GM21390 (cell line): Measurements from ENCODE around the gene ZNF592.

Source experiments
- ATAC-seq: cut with Tn5 transposase; IDR thresholded peaks from one replicate; pipeline ENCODE4 v1.9.1; 2021; ENCODE audit not compliant: unreplicated experiment

ZNF592 gene

DNA sequence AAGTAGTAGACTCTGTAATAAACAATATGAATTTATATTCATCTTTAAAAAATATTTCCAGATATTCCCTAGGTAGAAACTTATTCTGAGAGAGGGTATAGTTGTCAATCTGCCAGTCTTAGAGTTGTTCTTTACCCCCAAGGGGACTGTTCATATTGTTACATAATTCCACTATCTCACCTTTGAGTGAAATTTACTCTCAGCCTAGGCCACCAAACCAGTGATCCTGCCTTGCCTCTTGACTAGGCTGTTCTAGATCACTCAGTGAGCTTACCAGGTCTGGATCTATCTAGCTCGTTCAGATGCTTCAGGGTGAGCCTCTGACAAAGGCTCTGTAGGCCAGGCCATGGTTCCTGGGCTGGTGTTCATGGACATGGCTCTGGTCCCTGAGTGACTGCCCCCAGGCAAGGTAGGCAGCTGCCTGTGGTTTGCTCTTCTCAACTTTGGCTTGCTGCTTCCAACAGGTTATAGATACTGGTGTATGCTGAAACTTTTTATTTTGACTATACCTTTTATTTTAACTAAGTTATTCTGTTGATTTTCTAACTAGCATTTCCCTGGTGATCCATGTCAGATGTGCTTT is 27.6 kb downstream of the ZNF592 start:
- ATAC-seq, result no peak

DNA sequence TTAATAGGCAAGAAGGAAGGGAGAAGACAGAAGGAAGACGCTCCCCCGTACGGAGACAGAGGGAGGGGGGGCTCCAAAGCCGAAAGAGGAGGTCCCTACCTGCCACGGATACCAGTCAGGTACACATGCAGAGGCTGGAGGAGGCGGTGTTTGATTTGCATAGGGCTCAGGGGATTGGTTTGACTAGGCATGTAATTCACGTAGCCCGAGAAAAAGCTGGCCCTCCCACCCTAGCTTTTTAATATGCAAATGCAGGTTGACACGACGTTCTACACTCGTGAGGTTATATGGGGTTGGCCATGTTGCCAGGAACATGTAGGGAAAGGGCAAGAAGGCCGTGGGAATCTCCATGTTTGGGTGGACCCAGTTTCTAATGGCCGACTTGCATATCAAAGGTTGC is 29.8 kb downstream of the ZNF592 start:
- no peak for ATAC-seq

DNA sequence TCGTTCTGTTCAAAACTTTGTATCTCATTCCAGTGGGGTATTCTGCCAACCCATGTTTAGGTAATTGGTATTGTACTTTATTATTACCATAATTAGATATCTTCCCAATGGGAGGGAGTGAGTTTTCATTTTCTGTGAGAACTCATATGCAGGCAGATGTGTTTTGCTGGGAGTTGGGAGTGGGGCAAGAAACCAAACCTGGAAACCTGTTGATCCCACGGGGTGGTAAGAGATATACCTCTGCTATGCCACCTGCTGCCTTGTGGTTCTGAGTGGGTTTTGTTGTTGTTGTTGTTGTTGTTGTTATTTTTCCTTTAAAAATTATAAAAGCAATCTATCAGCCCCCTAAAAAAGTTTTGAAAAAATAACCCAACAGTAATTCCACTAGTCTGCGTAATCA is 32.1 kb downstream of the ZNF592 start:
- no peak for ATAC-seq

DNA sequence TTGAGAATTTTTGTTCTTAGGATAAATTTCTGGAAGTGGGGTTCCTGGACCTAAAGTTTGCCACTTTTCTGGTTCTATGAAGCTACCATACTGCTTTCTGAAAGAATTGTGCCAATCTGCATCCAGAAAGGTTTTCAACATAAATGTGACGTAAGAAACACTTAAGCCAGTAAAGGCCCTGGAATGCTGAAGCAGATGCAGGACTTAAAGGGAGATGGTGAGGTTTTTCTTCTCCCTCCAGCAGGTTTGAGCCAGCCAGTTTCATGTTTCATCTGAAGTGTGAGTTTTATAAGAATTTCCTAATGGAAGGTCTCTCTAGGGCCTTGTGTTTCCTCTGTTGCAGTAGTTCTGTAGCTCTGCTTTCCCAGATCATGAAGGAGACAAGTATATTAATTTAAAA is 33.1 kb downstream of the ZNF592 start:
- ATAC-seq, result no peak

DNA sequence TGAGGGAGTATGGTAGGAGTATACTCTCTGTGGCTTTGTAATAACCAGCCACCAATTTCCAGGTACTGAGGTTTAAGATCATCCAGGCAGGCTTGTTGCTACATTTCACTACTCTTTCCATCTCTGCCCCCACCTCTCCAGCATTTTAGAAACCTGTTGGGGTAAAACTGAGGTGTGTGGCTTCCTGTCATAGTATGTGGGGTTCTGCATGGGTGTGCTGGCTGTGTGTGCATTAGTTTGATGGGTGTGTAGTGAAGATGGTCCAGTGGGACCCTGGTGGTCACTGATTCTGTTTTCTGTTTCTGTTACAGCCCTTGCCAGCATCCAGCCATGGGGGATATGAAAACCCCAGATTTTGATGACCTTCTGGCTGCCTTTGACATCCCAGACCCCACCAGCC is 34.0 kb downstream of the ZNF592 start:
- ATAC-seq, result no peak

DNA sequence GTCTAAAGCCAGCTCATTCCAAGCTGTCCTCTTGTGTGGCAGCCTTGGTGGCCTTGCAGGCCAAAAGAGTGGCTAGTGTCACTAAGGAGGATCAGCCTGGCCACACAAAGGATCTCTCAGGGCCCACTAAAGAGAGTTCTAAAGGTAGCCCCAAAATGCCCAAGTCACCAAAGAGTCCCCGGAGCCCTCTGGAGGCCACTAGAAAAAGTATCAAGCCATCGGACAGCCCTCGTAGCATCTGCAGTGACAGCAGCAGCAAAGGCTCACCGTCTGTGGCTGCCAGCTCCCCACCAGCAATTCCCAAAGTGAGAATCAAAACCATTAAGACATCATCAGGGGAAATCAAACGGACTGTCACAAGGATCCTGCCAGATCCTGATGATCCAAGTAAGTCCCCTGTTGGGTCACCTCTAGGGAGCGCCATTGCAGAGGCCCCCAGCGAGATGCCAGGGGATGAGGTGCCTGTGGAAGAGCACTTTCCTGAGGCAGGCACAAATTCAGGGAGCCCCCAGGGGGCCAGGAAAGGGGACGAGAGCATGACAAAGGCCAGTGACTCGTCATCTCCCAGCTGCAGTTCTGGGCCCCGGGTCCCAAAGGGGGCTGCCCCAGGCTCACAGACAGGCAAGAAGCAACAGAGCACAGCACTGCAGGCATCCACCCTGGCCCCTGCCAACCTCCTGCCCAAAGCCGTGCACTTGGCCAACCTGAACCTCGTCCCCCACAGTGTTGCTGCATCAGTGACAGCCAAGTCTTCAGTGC is 35.3 kb downstream of the ZNF592 start:
- ATAC-seq, result no peak

DNA sequence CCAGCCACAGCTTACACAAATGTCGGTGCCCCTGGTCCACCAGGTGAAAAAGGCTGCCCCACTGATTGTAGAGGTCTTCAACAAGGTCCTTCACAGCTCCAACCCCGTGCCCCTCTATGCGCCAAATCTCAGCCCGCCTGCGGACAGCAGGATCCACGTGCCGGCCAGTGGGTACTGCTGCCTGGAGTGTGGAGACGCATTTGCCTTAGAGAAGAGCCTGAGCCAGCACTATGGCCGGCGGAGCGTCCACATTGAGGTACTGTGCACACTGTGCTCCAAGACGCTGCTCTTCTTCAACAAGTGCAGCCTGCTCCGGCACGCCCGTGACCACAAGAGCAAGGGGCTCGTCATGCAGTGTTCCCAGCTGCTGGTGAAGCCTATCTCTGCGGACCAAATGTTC is 35.9 kb downstream of the ZNF592 start:
- no peak for ATAC-seq

DNA sequence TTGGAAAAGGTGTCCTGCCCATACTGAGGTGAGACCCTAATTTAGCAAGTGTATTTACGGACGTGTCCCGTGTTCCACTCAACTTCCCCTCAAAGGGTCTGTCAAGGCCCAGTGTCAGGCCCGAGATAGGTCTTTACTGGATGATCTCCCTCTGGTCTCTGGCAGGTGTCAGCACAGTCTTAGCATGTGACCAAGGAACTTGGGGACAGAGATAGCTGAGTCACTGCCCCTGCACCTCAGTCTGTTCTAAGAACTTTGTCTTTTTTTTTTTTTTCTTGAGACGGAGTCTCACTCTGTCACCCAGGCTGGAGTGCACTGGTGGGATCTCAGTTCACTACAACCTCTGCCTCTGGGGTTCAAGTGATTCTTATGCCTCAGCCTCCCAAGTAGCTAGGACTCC is 36.7 kb downstream of the ZNF592 start:
- no peak for ATAC-seq

DNA sequence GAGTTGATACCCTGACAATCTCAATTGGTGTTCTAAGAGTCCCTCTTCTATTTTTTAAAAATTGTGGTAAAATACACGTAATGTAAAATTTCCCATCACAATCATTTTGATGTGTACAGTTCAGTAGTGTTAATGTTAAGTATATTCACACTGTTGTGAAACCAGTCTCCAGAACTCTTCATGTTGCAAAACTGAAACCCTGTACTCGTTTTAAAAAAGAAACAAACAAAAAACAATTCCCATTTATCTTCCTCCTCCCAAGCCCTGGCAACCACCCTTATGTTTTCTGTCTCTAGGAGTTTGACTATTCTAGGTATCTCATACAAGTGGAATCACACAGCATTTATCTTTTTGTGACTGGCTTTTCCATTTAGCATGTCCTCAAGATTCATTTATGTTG is 40.1 kb downstream of the ZNF592 start:
- no peak for ATAC-seq

DNA sequence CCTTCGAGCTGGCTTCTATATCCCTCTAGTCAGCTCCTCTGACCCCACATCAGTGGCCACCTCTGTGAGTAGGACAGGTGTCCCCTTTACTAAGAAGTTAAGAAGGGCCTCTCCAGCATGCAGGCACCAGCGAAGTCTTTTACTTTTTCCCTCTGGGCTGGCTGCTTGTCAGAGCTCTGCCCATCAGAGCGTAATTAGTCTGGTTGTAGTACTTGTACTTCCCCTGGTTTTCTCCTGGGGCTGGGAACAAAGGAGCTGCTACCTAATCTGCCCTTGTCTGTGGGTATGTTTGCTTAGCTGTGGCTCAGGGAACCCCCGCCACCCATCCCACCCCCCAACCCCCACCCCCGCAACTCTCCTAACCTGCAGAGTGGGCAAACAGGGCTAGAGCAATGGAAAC is 41.4 kb downstream of the ZNF592 start:
- ATAC-seq, result no peak

DNA sequence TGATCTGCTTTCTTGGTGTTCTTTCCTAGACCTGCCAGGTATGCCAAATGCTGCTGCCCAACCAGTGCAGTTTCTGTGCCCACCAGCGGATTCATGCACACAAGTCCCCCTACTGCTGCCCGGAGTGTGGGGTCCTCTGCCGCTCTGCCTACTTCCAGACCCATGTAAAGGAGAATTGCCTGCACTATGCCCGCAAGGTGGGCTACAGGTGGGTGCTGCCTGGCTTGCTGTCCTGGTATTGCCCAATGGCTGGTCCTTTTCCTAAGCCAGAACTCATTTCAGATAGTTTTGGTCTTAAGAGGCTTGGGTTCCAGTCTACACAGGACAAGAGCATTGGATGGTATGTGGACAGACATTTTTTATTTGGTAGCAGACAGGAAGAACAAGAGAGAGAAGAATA is 42.3 kb downstream of the ZNF592 start:
- no peak for ATAC-seq

DNA sequence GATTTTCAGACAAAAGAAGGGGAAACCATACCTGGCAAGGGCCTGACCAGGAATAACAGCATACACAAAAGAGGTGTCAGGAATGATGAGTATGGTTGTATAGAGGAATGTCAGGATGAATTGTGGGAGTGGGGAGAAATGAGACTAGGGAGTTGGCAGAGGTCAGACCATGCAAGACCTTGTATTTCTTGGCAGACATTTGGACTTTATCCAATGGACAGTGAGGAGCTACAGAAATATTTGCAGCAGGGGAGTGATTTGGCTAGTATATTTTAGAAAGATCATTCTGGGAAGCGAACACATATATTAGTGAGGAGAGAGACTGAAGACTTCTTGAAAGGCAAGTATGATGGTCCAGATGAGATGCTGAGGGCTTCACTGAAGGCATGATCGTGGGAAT is 43.4 kb downstream of the ZNF592 start:
- ATAC-seq, result no peak

DNA sequence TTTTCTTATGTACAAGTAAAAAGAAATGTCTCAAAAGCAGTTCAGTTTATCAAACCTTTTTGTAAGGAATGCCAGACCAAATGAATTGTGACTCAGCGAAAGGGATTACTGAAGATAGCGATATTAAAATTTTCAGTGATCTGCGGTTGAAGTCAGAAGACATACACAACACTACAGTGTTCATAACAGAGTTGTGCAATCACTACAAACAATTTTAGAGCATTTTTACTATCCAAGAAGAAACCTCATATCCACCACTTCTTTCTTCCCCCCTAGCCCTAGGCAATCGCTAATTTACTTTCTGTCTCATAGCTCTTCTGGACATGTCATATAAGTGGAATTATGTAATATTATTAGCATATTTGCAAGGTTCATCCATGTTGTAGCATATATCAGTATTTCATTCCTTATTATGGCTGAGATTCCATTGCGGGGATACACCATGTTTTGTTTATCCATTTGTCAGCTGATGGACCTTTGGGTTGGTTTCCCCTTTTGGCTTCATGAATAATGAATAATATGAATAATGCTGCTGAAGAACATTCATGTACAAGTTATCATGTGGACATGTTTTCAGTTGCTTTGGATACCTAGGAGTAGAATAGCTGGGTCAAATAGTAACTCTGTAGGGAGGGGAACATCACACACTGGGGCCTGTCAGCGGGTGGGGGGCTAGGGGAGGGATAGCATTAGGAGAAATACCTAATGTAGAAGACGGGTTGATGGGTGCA is 45.2 kb downstream of the ZNF592 start:
- no peak for ATAC-seq

DNA sequence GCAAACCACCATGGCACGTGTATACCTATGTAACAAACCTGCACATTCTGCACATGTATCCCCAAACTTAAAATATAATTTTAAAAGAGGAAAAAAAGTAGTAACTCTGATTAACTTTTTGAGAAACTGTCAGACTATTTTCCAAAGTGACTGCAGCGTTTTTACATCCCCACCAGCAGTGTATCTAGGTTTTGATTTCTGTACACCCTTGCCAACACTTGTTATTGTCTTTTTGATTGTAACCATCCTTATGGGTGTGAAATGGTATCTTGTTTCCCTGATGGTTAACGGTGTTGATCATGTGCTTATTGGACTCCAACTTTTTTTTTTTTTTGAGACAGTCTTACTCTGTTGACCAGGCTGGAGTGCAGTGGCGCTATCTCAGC is 45.8 kb downstream of the ZNF592 start:
- no peak for ATAC-seq

DNA sequence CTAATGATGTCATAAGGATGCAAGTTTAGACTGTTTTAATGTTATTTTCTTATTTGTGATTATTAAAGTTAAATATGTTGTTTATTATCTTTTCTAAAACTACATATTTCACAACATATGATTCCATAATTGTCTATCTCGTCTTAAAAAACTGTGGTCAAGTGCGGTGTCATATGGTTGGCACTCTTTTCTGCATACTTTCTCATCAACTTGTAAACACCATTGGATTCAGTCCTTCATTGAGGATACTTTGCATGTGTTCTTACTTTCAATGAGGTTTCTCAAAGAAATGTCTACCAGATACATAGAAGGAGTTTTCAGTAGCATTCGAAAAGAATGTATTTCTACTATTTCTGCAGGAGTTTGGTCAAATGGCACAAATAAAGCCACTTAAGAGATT is 46.8 kb downstream of the ZNF592 start:
- ATAC-seq, result no peak

DNA sequence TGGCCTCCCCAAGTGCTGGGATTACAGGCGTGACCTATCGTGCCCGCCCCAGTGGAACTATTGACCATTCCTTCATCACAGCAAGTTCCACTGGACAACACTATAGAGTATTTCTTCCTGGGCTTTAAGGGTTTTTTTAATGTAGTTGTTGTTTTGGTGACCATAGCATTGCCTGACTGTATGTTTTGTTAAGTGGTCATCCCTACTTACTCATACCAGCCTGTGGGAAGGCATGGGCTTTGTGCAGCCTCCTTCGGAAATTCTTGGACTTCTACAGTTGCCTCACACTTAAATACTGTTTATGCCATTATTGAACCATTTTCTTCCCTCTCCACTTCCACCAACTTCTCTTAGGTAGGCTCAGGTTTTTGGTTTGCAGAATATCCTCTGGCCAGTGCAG is 48.8 kb downstream of the ZNF592 start:
- ATAC-seq, result no peak

DNA sequence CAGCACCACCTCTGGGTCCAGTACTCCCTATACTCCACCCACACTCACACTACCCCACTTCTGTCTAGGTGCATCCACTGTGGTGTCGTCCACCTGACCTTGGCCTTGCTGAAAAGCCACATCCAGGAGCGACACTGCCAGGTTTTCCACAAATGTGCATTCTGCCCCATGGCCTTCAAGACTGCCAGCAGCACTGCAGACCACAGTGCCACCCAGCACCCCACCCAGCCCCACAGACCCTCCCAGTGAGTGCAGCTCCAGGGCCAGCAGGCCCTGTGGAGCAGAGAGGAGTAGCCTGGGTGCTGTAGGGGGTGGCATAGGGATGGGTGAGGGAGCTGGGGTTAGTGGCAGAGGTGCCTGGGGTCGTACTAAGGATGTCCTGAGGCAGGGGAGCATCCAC is 49.4 kb downstream of the ZNF592 start:
- no peak for ATAC-seq

DNA sequence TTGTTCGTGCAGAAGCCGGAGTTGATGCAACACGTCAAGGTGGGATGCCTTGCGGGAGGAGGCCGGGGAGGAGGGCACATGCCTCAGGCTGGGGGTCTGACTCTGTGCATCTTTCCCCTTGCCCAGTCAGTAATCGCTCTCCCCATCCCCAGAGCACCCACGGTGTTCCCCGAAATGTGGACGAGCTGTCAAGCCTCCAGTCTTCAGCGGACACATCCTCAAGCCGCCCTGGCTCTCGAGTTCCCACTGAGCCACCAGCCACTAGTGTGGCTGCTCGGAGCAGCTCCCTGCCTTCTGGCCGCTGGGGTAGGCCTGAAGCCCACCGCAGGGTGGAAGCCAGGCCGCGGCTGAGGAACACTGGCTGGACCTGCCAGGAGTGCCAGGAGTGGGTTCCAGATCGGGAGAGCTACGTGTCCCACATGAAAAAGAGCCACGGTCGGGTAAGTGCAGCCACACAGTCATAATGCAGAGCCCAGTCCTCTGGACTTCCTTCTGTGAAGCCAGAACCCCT is 50.1 kb downstream of the ZNF592 start:
- ATAC-seq, result no peak

DNA sequence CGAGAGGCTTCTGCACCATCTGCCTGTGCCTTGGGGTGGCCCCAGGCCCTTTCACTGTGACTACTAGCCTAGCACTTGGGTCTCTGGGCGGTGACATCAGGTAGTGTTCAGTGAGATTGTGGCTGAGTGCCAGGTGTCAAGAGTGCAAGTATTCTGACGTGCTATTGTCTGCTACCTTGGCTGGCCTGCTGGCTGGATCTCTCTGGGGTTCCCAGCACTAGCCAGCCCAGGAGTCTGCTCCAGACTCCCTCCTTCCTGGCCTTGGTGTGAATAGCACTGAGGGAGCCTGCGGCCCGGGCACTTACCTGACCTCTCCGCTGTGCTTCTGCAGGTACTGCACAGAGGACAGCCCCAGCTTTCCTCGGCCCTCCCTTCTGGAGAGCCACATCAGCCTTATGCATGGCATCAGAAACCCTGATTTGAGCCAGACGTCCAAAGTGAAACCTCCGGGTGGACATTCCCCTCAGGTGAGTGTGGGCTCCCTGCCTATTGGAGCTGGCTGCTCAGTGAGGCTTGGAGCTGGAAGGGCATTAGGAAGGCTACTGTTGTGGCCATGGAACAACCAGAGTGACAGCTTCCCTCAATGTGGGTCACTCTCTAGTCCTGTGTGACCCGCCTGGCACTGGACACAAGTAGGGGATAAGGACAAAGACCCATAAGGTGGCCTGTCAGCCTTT is 51.3 kb downstream of the ZNF592 start:
- ATAC-seq, result no peak

DNA sequence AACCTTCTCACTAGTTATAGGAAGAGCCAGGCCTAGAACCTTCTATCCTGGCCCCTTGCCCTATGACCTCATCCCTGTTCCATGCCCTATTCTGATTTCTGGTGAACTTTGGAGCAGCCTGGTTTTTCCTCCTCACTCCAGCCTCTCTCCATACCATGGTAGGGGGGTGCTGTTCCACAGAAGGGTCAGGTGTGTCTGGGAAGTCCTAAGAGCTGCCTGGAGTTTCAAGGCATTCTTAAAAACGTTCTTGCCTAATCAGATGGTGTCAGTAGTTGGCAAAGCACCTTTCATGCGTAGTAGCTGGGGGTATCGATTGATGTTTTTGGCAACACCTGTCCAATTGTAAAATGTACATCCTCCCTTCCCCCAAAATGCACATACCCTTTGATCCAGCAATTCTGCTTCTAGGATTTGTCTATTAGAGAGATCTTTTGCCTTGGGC is 52.0 kb downstream of the ZNF592 start:
- no peak for ATAC-seq

DNA sequence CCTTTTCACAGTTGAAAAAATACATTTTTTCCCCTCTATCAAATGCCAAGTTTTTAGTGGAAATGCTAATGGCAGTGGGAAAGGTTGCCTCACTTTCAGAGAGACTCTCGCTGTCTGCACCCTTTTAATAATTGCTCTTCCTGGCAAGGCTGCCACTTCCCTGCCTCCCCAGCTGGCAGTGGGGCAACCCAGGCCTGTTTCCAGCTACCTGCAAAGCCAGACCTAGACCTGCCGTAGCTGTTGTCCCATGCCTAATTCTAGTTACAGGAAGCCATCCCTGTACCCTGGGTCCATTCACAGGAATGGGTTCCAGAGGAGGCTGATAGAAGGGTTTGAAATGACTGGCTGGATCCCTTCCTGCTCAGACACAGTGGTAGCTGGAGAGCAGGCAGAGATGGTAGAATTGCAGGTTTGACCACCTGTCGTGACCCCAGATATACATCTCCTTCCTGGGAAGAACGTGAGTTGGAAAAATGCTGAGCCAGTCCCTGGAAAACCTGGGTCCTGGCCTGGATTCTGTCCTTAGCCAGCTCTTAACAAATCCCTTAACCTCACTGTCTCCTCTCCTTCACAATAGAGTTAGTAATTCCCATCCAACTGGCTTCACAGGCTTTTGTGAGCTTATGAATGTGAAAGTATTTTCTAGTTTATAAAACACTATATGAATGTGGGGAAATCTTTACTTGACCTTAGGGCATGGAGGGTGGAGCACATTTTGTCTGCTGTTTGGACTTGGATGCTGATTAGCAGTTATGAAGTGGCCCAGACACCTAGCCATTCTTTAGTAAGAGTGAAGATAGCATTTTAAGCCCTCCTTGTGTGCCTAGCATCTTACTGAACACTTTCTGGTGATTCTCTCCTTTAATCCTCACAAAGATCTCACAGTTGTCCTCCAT is 55.9 kb downstream of the ZNF592 start:
- no peak for ATAC-seq
